NT2/D1 (cell line): Measurements from ENCODE around the gene CAMK1G.

Experiments
- DNase-seq: peaks from one replicate; pipeline ENCODE4 v3.0.0-alpha.2; 2011; ENCODE audit warnings: low read depth, low spot score
- H3K27me3 ChIP-seq: 2 replicates; pipeline ENCODE4 v1.6.0; 2011; ENCODE audit warnings: mild to moderate bottlenecking; ENCODE audit not compliant: insufficient read length, insufficient read depth
- H3K36me3 ChIP-seq: 2 replicates; pipeline ENCODE4 v1.6.1; 2011; ENCODE audit warnings: mild to moderate bottlenecking, low read length, mixed read lengths; ENCODE audit not compliant: insufficient read depth, insufficient read length
- H3K4me1 ChIP-seq: 2 replicates; pipeline ENCODE4 v1.5.1; 2011; ENCODE audit not compliant: insufficient read depth, insufficient read length
- H3K4me3 ChIP-seq: 2 replicates; pipeline ENCODE4 v1.5.1; 2011; ENCODE audit warnings: low read depth; ENCODE audit not compliant: insufficient read length
- H3K9ac ChIP-seq: 2 replicates; pipeline ENCODE4 v1.6.0; 2011; ENCODE audit warnings: low read depth; ENCODE audit not compliant: insufficient read length
- H3K9me3 ChIP-seq: 2 replicates; pipeline ENCODE4 v1.5.1; 2011; ENCODE audit warnings: mild to moderate bottlenecking, low read length; ENCODE audit not compliant: insufficient read depth
- SUZ12 ChIP-seq: IDR thresholded peaks from 2 replicates; pipeline ENCODE4 v1.6.1; 2011; ENCODE audit not compliant: insufficient read length, insufficient read depth; ENCODE audit errors: extremely low read depth
- YY1 ChIP-seq: IDR thresholded peaks from 2 replicates; pipeline ENCODE4 v1.6.1; 2011; ENCODE audit not compliant: insufficient read length, insufficient read depth
- ZNF274 ChIP-seq: IDR thresholded peaks from 2 replicates; pipeline ENCODE4 v1.6.1; 2011; ENCODE audit warnings: mild to moderate bottlenecking, low read depth, low read length

CAMK1G gene

GRCh38 chr1:209580577-209580976 lies 2.9 kb upstream of the CAMK1G start:
- Histone ChIP-seq H3K9ac (no peak overlapping the region), H3K36me3 (no peaks in the 10 kb centered on the region), H3K9me3 (no peaks in the 10 kb centered on the region), H3K4me3 (no peak overlapping the region), H3K4me1 (peaks cover 2% of the 10 kb centered on the region), H3K27me3 (peaks cover 12% of the 10 kb centered on the region)
- no peak for TF ChIP-seq SUZ12
- TF ChIP-seq YY1: no peak
- TF ChIP-seq ZNF274: no peak
- no peak for DNase-seq

- no peaks in the 10 kb centered on the region for H3K36me3 ChIP-seq
- peak overlapping the region; percentile 57 for H3K4me3 ChIP-seq
- H3K9ac ChIP-seq: peak overlapping the region; percentile 58
- DNase-seq: no peak
- TF ChIP-seq SUZ12 (no peak), ZNF274 (no peak), YY1 (no peak)
- peaks cover 24% of the 10 kb centered on the region for H3K27me3 ChIP-seq
- no peaks in the 10 kb centered on the region for H3K4me1 ChIP-seq
- peaks cover 12% of the 10 kb centered on the region; the same call in 1 of the 2 replicates for H3K9me3 ChIP-seq
These were observed 738 bp downstream of the CAMK1G start for GRCh38 chr1:209584231-209584672.

GRCh38 chr1:209585197-209585596 lies 1.7 kb downstream of the CAMK1G start:
- no peak overlapping the region for H3K4me3 ChIP-seq
- DNase-seq: no peak
- no peak for TF ChIP-seq ZNF274
- TF ChIP-seq YY1: no peak
- TF ChIP-seq SUZ12: no peak

GRCh38 chr1:209585672-209586071 lies 2.2 kb downstream of the CAMK1G start:
- no peak for TF ChIP-seq ZNF274
- H3K36me3 ChIP-seq: no peaks in the 10 kb centered on the region
- H3K4me1 ChIP-seq: no peaks in the 10 kb centered on the region
- peaks cover 24% of the 10 kb centered on the region for H3K27me3 ChIP-seq
- H3K9me3 ChIP-seq: peaks cover 12% of the 10 kb centered on the region; the same call in 1 of the 2 replicates
- no peak overlapping the region for H3K4me3 ChIP-seq
- peak overlapping the region; percentile 68 for H3K9ac ChIP-seq
- DNase-seq: no peak

More at GRCh38 chr1:209585197-209585596, 1.7 kb downstream of the CAMK1G start:
- Histone ChIP-seq H3K36me3 (no peaks in the 10 kb centered on the region), H3K27me3 (peaks cover 24% of the 10 kb centered on the region), H3K4me1 (no peaks in the 10 kb centered on the region), H3K9ac (no peak overlapping the region), H3K9me3 (peaks cover 12% of the 10 kb centered on the region; the same call in 1 of the 2 replicates)

- peak overlapping the region; percentile 68 for H3K9ac ChIP-seq
- TF ChIP-seq YY1 (no peak), ZNF274 (no peak), SUZ12 (no peak)
- H3K4me3 ChIP-seq: no peak overlapping the region
These were observed 2.8 kb downstream of the CAMK1G start for GRCh38 chr1:209586221-209586740.

GRCh38 chr1:209587789-209588188 lies 4.3 kb downstream of the CAMK1G start:
- Histone ChIP-seq H3K4me1 (no peaks in the 10 kb centered on the region), H3K9me3 (peaks cover 12% of the 10 kb centered on the region; the same call in 1 of the 2 replicates), H3K4me3 (no peak overlapping the region), H3K36me3 (no peaks in the 10 kb centered on the region), H3K9ac (no peak overlapping the region), H3K27me3 (peaks cover 24% of the 10 kb centered on the region)
- TF ChIP-seq YY1 (no peak), ZNF274 (no peak), SUZ12 (no peak)
- no peak for DNase-seq

More at GRCh38 chr1:209586221-209586740, 2.8 kb downstream of the CAMK1G start:
- Histone ChIP-seq H3K4me1 (no peaks in the 10 kb centered on the region), H3K9me3 (peaks cover 12% of the 10 kb centered on the region; the same call in 1 of the 2 replicates), H3K36me3 (no peaks in the 10 kb centered on the region), H3K27me3 (peaks cover 24% of the 10 kb centered on the region)
- DNase-seq: no peak

- peaks cover 12% of the 10 kb centered on the region; the same call in 1 of the 2 replicates for H3K9me3 ChIP-seq
- no peak for DNase-seq
- H3K4me1 ChIP-seq: no peaks in the 10 kb centered on the region
- no peak overlapping the region for H3K4me3 ChIP-seq
- H3K36me3 ChIP-seq: no peaks in the 10 kb centered on the region
- peaks cover 23% of the 10 kb centered on the region for H3K27me3 ChIP-seq
- no peak overlapping the region for H3K9ac ChIP-seq
- TF ChIP-seq ZNF274: no peak
- no peak for TF ChIP-seq YY1
- no peak for TF ChIP-seq SUZ12
These were observed 5.9 kb downstream of the CAMK1G start for GRCh38 chr1:209589440-209589839.
